Endodermal cell (in vitro differentiated cells): ENCODE measurements around the gene ZNF692. TPM values are rescaled to one million over a fixed set of nuclear protein-coding genes. Genes with fewer than 3 reads are reported as not detected.
A peak's percentile ranks its signal among the peaks of the same experiment; 100 is the strongest.

ENCODE experiments used
- DNase-seq: peaks from one replicate; pipeline ENCODE4 v3.0.0-alpha.2; 2017
- H3K27ac ChIP-seq: 2 replicates; pipeline ENCODE4 v1.5.1; 2013; ENCODE audit warnings: mild to moderate bottlenecking, low read depth, low read length, moderate library complexity
- H3K27me3 ChIP-seq: 2 replicates; pipeline ENCODE4 v1.6.1; 2013; ENCODE audit warnings: mild to moderate bottlenecking, low read length, moderate library complexity; ENCODE audit not compliant: insufficient read depth, control insufficient read depth, poor library complexity, severe bottlenecking
- H3K36me3 ChIP-seq: 2 replicates; pipeline ENCODE4 v1.7.0; 2013; ENCODE audit warnings: mild to moderate bottlenecking, low read length, moderate library complexity; ENCODE audit not compliant: control insufficient read depth, insufficient read depth
- H3K4me1 ChIP-seq: one replicate; pipeline ENCODE4 v1.7.0; 2013; ENCODE audit warnings: low read length; ENCODE audit not compliant: control insufficient read depth, insufficient read depth
- H3K4me3 ChIP-seq: 2 replicates; pipeline ENCODE4 v1.5.1; 2013; ENCODE audit warnings: mild to moderate bottlenecking, low read length, moderate library complexity
- H3K9ac ChIP-seq: 2 replicates; pipeline ENCODE4 v1.6.1; 2013; ENCODE audit warnings: mild to moderate bottlenecking, low read length, moderate library complexity; ENCODE audit not compliant: poor library complexity, severe bottlenecking; ENCODE audit errors: extremely low read depth
- H3K9me3 ChIP-seq: 2 replicates; pipeline ENCODE4 v1.6.1; 2013; ENCODE audit warnings: mild to moderate bottlenecking, low read length, moderate library complexity; ENCODE audit not compliant: control insufficient read depth
- H3K27ac Mint-ChIP-seq: 2 replicates; pipeline ENCODE4 v1.8.0; 2020; ENCODE audit warnings: mixed read lengths
- H3K27me3 Mint-ChIP-seq: 2 replicates; pipeline ENCODE4 v1.8.0; 2021; ENCODE audit warnings: mild to moderate bottlenecking, mixed read lengths; ENCODE audit not compliant: insufficient read depth
- H3K36me3 Mint-ChIP-seq: 2 replicates; pipeline ENCODE4 v1.8.0; 2020; ENCODE audit warnings: low read depth, mixed read lengths
- H3K4me1 Mint-ChIP-seq: 2 replicates; pipeline ENCODE4 v1.8.0; 2020; ENCODE audit warnings: mixed read lengths
- H3K4me3 Mint-ChIP-seq: 2 replicates; pipeline ENCODE4 v1.8.0; 2020; ENCODE audit warnings: mild to moderate bottlenecking, moderate library complexity, mixed read lengths
- H3K9me3 Mint-ChIP-seq: 2 replicates; pipeline ENCODE4 v1.8.0; 2020; ENCODE audit warnings: mild to moderate bottlenecking, mixed read lengths
- WGBS, 2 experiments: methylation state at CpG; one replicate each; pipeline versions ENCODE4 v1.1.5 to v1.1.7; 2013; ENCODE audit warnings: missing lambda C conversion rate in 2 of 2, mixed read lengths in 1 of 2; ENCODE audit not compliant: insufficient coverage in 1 of 2, insufficient read length in 1 of 2; 5-methylcytosine and 5-hydroxymethylcytosine counted together
- total RNA-seq, 2 donors: library from RNA; stranded (reverse); fragmentation: NEBNext Ultra II Directional in 1 of 2; extraction: Animal tissue kit (Norgen Biotek cat#: 25700) in 1 of 2; gene quantifications; 2 replicates in 1 of 2; 3 replicates in 1 of 2; pipeline ENCODE4 v1.2.1, GENCODE V29; 2021
- TF ChIP-seq, protein P1 (sequence below): fragments of 200-600 bp; sonication (generic); conservative IDR thresholded peaks from 2 replicates; pipeline ENCODE4 v1.5.0; 2021; ENCODE audit warnings: antibody characterized with exemption, mild to moderate bottlenecking

The ZNF692 gene
- total RNA-seq, 2 donors from 2014 or later, result 47.6 to 50.3 TPM

DNA sequence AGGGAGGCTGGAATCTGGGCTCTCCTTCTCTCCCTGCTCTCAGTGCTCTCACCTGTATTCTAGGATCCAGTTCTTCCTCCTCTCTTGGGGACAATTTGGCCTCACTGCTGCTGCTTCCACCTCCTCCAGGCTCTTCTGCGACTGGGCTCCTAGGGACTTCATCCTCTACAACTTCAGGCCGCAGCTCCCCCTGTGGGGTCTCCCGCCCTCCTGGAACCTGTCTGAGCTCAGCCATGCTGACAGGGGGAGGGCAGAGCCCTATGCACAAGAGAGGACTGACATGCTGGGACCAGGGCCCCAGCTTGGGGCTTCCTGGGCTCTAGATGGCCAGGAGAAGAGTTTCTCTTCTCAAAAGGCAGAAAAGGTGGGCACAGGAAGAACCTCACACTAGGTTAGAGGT, 34.2 kb downstream of the ZNF692 start:
- Histone ChIP-seq H3K4me1 (peaks cover 5% of the 10 kb centered on the region), H3K4me3 (peak overlapping the region; percentile 97), H3K36me3 (peaks cover 43% of the 10 kb centered on the region), H3K27me3 (no peaks in the 10 kb centered on the region), H3K9me3 (no peaks in the 10 kb centered on the region), H3K27ac (no peak overlapping the region), H3K9ac (no peak overlapping the region)
- Mint-ChIP-seq H3K27me3 (no peaks in the 10 kb centered on the region), H3K4me3 (peak overlapping the region; percentile 95), H3K27ac (peak overlapping the region; percentile 98), H3K9me3 (no peaks in the 10 kb centered on the region), H3K4me1 (peaks cover 19% of the 10 kb centered on the region), H3K36me3 (peaks cover 30% of the 10 kb centered on the region)
- TF ChIP-seq, protein P1, sequence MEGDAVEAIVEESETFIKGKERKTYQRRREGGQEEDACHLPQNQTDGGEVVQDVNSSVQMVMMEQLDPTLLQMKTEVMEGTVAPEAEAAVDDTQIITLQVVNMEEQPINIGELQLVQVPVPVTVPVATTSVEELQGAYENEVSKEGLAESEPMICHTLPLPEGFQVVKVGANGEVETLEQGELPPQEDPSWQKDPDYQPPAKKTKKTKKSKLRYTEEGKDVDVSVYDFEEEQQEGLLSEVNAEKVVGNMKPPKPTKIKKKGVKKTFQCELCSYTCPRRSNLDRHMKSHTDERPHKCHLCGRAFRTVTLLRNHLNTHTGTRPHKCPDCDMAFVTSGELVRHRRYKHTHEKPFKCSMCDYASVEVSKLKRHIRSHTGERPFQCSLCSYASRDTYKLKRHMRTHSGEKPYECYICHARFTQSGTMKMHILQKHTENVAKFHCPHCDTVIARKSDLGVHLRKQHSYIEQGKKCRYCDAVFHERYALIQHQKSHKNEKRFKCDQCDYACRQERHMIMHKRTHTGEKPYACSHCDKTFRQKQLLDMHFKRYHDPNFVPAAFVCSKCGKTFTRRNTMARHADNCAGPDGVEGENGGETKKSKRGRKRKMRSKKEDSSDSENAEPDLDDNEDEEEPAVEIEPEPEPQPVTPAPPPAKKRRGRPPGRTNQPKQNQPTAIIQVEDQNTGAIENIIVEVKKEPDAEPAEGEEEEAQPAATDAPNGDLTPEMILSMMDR, result no peak
- 92% methylated on average over 3 of the region's 3 CpGs; no CpG with 5 or more reads in 1 of the 2 experiments for WGBS, 2 experiments
- DNase-seq, result no peak

DNA sequence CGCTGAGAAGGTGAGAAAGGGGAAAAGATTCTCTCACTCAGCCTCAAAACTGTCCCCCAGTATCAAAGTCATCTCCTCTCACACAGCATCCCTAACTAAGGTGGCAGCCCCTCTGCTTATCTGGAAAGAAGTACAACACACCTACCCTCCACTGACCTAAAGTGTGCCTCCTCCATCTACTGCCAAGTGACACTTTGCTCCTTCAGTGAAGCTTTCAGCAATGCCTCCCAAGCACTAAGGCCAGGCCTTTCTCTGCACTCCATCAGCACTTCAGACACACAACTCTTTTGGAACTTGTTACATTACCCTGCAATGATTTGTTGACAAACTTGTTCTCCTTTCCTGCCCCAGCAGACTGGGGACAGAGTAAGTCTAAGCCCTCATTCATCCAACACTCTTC, 34.6 kb downstream of the ZNF692 start:
- Histone ChIP-seq H3K4me1 (peaks cover 5% of the 10 kb centered on the region), H3K36me3 (peaks cover 43% of the 10 kb centered on the region), H3K9me3 (no peaks in the 10 kb centered on the region), H3K27me3 (no peaks in the 10 kb centered on the region), H3K9ac (no peak overlapping the region), H3K27ac (no peak overlapping the region), H3K4me3 (peak overlapping the region; percentile 97)
- WGBS, 2 experiments, result 100% methylated on average over 1 of the region's 1 CpG; no CpG with 5 or more reads in 1 of the 2 experiments
- DNase-seq, result no peak
- Mint-ChIP-seq H3K9me3 (no peaks in the 10 kb centered on the region), H3K4me3 (peak overlapping the region; percentile 95), H3K36me3 (peaks cover 30% of the 10 kb centered on the region), H3K27me3 (no peaks in the 10 kb centered on the region), H3K4me1 (peaks cover 19% of the 10 kb centered on the region), H3K27ac (peak overlapping the region; percentile 74)
- TF ChIP-seq, protein P1, result no peak

DNA sequence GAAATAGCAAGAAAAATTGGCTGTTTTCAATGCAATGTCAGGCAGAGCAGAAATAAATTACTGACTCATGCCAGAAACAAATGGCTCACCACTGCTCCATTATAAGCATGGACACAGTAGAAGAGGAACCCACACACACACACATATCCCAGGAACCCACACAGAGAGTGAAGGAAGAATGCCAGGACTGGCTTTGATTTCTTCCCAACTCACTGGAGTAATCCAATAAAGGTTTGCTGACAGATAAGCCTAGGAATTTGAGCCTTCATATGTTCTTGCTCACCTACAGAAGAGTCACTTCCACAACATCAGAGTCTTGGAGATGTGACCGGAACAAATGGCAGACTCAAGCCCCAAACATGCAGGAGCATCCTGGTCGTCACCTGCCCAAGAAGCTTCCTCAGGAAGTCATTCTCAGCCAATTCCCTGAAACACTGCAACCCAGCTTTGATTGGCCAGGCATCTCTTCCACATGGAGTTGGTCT, 35.3 kb downstream of the ZNF692 start:
- peaks cover 30% of the 10 kb centered on the region for H3K36me3 Mint-ChIP-seq
- H3K9ac ChIP-seq, result no peak overlapping the region
- TF ChIP-seq, protein P1, result no peak

More for the DNA sequence above, 35.3 kb downstream of the ZNF692 start:
- no peaks in the 10 kb centered on the region for H3K27me3 Mint-ChIP-seq
- H3K27ac Mint-ChIP-seq, result no peak overlapping the region
- Histone ChIP-seq H3K9me3 (no peaks in the 10 kb centered on the region), H3K4me1 (peaks cover 5% of the 10 kb centered on the region), H3K4me3 (peak overlapping the region; percentile 11), H3K36me3 (peaks cover 43% of the 10 kb centered on the region), H3K27ac (no peak overlapping the region), H3K27me3 (no peaks in the 10 kb centered on the region)
- peaks cover 21% of the 10 kb centered on the region for H3K4me1 Mint-ChIP-seq
- no peak for DNase-seq
- 83 to 91% methylated on average over 1 to 2 of the region's 2 CpGs for WGBS, 2 experiments
- H3K4me3 Mint-ChIP-seq, result peak overlapping the region; percentile 95
- no peaks in the 10 kb centered on the region for H3K9me3 Mint-ChIP-seq
